Measurements from ENCODE around the gene HINFP.
A peak's percentile ranks its signal among the peaks of the same experiment; 100 is the strongest.

The HINFP gene, protein sequence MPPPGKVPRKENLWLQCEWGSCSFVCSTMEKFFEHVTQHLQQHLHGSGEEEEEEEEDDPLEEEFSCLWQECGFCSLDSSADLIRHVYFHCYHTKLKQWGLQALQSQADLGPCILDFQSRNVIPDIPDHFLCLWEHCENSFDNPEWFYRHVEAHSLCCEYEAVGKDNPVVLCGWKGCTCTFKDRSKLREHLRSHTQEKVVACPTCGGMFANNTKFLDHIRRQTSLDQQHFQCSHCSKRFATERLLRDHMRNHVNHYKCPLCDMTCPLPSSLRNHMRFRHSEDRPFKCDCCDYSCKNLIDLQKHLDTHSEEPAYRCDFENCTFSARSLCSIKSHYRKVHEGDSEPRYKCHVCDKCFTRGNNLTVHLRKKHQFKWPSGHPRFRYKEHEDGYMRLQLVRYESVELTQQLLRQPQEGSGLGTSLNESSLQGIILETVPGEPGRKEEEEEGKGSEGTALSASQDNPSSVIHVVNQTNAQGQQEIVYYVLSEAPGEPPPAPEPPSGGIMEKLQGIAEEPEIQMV

DNA sequence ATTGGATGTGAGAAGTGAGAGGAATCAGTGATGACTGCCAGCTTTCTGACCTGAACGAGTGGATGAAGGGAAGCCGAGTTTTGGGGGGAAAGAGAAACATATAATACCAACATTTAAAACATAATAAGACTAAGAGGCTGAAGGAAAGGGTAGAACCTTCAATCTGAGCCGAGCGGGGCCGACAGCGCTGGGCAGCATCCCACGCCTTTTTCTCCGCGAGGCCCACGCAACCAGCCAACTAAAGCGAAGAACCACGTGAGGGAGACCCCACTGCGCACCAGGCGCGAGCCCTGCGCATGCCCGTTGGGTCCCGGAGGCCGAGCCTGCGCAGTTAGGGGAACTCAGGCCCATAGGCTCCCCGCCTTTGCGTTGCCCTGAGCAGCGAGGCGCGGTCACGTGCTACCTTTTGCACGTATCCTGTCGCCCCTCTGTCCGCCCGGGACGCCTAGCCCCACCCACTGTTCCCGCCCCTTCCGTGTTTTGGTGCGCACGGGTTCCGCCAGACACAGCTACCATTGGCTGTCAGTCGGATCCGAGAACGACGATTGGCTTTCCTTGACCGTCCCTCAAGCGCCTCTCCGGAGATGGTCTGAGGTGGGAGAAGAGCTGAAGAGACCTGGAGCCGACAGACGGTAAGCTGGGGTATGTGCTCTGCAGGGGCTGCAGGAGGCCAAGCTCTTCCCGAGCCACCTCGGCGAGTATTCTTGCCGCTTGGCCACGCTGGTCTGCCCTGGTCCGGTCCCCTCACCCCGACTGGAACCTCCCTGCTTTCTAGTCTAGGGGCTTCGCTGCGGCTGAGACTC is at the start of gene HINFP:
TSS of gene HINFP (plus strand) at position 573 of the 803 bp plus-strand sequence. CDS start 5,365 bp downstream, outside the sequence.
- DNase-seq, result peak; percentile 100

DNA sequence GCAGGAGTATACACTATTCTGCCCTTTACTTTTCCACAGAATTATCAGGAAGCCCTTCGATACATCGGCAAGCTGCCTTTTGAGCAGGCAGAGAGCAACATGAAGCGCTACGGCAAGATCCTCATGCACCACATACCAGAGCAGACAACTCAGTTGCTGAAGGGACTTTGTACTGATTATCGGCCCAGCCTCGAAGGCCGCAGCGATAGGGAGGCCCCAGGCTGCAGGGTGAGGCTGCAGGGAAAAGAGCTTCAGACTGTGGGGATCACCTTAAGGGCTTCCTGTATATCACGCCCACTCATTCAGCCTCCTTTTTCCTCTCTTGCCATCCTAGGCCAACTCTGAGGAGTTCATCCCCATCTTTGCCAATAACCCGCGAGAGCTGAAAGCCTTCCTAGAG is 43.5 kb upstream of the HINFP start:
- DNase-seq, result no peak

DNA sequence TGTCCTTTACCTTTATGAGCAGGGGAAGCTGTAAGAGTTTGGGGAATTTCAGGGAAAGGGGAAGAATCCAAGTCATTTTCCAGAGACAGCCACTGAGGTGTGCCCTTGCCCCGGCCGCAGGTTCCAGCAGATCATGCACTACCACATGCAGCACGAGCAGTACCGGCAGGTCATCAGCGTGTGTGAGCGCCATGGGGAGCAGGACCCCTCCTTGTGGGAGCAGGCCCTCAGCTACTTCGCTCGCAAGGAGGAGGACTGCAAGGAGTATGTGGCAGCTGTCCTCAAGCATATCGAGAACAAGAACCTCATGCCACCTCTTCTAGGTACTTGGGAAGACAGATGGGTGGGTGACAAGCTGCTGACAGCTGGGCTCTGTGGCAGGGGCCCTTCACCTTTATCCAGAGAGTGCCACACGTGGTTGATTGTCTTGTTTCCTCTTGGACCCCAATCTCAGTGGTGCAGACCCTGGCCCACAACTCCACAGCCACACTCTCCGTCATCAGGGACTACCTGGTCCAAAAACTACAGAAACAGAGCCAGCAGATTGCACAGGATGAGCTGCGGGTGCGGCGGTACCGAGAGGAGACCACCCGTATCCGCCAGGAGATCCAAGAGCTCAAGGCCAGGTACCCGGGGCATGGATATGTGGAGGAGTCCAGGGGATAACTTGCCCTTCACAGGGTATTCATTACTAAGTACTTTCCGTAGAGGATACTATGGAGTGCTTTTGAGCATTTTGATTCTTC is 42.5 kb upstream of the HINFP start:
- DNase-seq, result no peak

DNA sequence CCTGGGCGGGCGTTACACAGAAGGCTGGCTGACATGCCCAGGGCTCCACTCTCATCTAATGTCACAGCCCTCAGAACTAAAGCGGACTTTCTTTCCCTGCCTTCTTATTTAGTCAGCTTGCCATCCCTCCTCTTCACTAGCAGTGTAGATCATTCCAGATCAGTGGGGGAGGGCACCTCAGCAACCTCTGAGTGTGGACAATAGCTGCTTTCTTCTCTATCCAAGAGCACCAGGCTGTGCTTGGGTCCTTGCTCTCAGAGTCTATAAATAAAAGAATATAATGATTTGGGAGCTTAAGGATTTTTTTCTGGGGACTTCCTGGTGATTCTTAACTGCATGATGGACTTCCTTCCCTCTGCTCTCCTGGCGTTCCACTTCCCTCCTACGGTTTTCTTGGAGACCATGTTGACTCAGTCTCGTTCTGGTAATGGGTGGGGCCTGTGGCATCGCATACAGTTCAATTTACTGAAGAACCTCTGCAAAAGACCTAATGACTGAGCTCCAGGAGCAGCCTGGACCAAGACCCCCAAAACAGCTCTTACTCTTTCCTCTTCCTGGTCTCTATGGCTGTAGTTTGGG is 39.6 kb upstream of the HINFP start:
- DNase-seq, result no peak

GRCh38 chr11:119084663-119085436 is 36.5 kb upstream of the HINFP start, which contains the start of gene HMBS:
HMBS (plus strand) TSS chr11:119084881; CDS start chr11:119085034, 153 bp downstream.
- DNase-seq, result peak; percentile 99

DNA sequence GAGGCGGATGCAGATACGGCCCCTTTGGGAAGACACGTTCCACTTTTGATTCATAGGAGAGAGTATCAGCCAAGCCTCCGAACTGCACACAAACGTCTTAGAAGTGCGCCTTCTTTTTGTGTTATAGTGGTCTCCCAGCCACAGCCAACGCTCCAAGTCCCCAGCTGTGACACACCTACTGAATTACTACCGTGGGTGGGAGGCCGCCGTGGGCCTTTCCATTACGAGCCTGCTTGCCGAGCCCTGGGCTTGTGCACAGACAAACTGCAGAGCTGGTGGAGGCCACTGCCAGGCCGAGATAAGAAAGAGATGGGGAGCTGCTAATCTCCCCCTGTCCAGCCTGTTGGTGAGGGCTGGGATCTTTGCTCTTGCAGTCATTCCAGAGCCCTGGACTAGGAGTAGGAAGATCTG is 35.9 kb upstream of the HINFP start:
- peak; percentile 90 for DNase-seq

DNA sequence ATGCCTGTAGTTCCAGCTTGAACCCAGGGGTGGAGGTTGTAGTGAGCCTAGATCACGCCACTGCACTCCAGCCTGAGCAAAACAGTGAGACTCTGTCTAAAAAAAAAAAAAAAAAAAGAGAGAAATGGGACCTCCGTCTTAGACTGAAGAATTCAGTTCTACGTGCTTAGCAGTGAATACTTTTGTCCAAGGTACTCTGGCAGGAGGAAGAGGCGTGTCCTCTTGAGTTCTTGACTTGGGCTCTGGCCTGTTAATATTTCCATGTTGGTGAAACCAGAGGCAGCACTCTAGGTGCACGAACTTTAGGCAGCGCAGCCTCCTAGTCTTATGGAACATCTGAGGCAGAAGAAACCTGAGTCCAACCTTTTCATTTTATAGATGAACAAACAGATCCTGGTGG is 34.3 kb upstream of the HINFP start:
- DNase-seq, result peak; percentile 66

DNA sequence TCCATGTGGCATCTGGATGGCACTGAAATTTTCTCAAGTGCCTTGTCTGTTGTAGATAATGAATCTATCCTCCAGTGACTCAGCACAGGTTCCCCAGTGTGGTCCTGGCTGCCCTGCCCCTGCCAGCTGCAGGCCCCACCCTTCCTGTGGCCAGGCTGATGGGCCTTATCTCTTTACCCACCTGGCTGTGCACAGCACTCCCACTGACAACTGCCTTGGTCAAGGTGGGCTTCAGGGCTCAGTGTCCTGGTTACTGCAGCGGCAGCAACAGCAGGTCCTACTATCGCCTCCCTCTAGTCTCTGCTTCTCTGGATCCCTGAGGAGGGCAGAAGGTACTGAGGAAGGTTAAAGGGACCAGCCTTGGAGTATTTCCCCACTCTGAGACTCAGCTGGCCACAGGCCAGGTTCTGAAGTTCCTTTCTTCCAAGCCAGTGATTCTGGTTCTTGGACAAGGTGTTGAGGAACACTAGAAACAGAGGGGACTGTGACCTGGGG is 33.6 kb upstream of the HINFP start:
- peak; percentile 98 for DNase-seq

DNA sequence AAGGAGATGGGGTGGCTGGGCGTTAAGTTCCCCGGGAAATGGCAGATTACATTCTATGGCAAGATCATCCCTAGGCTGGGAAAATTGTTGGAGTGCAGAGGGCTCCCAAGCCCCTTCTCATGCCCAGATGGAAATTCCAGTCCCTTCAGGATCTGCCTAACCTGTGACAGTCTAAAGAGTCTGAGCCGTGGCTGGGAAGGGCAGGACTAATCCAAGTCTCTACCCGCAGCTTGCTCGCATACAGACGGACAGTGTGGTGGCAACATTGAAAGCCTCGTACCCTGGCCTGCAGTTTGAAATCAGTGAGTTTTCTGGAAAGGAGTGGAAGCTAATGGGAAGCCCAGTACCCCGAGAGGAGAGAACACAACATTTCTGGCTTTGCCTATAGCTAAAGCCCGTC is 33.0 kb upstream of the HINFP start:
- DNase-seq, result no peak

DNA sequence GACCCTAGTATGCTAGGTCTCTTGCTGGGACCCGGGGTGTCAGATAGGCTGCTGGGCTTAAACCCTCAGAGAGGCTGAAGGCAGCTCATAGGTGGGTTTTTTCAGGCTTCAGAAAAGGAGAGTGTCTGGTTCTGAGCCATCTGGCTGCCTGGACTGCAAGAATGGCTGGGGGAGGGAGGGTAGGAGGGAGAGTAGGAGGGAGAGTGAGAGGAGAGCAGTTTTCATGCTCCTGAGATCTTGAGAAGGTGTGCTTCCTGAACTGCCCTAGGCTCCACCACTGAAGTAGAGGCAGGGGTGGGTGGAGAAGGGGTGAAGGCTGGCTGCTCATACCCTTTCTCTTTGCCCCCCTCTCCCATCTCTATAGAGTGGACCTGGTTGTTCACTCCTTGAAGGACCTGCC is 32.1 kb upstream of the HINFP start:
- peak; percentile 29 for DNase-seq

DNA sequence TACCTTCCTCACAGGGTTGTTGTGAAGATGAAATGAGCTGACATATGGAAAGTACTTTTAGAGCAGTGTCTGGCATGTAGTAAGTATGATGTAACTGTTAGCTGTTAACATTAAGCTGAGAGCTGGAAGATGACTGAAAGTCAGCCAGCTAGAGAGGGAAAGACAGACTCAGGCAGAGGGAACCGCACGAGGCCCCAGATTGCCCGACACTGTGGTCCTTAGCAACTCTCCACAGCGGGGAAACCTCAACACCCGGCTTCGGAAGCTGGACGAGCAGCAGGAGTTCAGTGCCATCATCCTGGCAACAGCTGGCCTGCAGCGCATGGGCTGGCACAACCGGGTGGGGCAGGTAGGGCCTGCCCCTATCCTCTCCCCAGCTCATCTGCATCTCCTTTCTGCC is 30.2 kb upstream of the HINFP start:
- peak; percentile 27 for DNase-seq

DNA sequence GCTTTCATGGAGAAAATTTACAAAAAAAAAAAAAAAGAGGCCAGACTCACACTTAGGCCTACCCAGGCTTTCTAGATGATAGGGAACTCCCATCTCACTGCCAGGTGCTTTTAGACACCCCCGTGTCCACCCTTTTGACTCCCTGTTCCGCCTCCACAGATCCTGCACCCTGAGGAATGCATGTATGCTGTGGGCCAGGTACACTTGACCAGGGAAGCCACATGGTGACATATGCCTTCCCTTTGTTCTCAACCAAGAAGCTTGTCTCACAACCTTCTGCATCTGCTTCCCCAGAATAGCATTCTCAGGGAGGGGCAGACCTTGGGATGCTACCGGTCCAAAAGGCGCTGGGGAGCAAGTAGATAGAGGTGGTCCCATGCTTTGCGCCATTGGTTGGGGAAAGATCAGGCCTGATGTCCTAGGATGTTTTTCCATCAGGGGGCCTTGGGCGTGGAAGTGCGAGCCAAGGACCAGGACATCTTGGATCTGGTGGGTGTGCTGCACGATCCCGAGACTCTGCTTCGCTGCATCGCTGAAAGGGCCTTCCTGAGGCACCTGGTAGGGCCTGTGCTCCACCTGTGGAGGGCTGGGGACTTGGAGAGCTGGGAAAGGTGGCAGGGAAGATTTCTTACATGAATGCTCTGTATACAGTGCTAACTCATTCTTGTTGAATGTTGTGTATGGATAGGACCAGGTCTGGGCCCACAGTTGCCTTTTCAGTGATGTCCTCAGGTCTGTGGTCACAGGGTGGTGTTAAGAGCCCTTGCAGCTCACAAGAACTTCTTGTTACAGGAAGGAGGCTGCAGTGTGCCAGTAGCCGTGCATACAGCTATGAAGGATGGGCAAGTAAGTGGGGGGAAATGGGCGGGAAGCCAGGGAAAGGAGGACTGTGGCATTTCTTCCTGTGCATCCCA is 29.2 kb upstream of the HINFP start:
- DNase-seq, result peak; percentile 70

DNA sequence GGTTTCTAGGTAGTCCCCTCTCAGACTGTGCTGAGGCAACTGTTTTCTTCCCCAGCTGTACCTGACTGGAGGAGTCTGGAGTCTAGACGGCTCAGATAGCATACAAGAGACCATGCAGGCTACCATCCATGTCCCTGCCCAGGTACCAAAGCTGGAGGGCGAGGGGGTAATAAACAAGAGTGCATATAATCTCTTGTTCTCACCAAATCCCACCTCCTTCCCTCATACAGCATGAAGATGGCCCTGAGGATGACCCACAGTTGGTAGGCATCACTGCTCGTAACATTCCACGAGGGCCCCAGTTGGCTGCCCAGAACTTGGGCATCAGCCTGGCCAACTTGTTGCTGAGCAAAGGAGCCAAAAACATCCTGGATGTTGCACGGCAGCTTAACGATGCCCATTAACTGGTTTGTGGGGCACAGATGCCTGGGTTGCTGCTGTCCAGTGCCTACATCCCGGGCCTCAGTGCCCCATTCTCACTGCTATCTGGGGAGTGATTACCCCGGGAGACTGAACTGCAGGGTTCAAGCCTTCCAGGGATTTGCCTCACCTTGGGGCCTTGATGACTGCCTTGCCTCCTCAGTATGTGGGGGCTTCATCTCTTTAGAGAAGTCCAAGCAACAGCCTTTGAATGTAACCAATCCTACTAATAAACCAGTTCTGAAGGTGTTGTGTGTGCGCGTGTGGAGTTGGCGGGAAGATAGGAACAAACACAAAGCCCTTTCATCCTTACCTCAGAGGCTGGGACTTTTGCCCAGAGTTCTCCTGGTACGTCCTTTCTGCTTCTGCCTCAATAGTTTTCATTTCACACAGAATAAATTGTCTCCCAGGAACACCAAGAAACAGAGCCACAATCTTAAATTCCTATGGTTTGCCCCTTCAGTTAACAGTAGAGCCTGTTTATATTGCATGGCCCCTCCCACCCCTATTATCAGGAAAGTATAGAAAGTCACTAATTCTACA is 28.2 kb upstream of the HINFP start:
- DNase-seq, result peak; percentile 50

GRCh38 chr11:119093942-119094815 is 27.2 kb upstream of the HINFP start:
- peak; percentile 60 for DNase-seq

- DNase-seq, result peak; percentile 87
Measured at GRCh38 chr11:119094816-119095065, 26.6 kb upstream of the HINFP start.

DNA sequence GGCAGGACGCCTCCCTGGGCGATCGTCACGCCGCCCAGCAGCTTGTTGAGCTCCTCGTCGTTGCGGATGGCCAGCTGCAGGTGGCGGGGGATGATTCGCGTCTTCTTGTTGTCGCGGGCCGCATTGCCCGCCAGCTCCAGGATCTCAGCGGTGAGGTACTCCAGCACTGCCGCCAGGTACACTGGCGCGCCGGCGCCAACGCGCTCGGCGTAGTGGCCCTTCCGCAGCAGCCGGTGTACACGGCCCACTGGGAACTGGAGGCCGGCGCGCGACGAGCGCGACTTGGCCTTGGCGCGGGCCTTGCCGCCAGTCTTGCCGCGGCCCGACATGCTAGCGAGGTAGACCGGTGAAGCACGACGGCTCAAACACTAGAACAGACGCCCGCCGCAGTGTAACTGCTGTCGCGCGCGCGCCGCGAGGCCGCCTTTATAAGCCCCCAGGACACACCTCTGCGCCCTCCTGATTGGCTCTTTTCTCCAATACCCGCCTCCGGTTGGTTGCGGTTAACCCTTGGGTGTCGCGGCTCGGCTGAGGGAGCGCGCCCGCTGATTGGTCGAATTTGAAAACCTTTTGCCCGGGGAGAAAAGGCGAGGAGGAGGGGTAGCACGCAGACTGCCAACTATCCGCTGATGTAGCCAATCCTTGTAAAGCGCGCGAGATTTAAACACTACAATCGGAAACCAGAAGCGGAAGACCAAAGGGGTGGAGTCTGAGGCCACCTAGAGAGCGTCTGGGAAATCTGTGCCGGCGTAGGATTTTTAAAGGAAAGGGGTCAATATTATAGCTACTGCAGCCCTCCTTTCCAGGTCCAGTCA is 26.1 kb upstream of the HINFP start:
- peak; percentile 100 for DNase-seq

DNA sequence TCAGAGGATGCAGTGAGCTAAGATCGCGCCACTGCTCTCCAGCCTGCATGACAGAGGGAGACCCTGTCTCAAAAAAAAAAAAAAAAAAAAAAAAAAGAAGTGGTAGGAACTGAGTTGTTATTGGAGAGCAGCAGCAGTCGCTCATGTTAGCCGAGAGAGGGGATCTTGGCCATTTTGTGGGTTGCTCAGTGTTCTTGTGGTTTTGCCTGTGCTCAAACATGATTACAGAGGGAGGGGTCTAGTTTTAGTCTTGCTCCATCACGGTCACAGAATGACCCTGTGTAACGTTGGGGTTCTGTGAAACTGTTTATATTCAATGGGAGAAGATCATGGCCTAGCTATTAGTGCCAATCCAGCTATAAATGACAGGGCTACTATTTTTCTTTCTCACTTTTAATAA is 21.7 kb upstream of the HINFP start:
- peak; percentile 91 for DNase-seq

Measured in hematopoietic multipotent progenitor cell treated with erythropoietin and hydrocortisone succinate and interleukin-3 and kit ligand, for 4 days (in vitro differentiated cells).